ENCODE results near the gene GPR68. TPM values are rescaled to one million over a fixed set of nuclear protein-coding genes. Genes with fewer than 3 reads are reported as not detected.

The GPR68 gene
- total RNA-seq, 2 donors from 2014 or later = 0.55 to 1.4 TPM

- DNase-seq (ENCODE audit: low spot score) = no peak
These were observed 20.9 kb upstream of the GPR68 start for GRCh38 chr14:91265404-91265803.

GRCh38 chr14:91264151-91265150 lies 19.9 kb upstream of the GPR68 start:
- Histone ChIP-seq H3K36me3 (no peaks in the 10 kb centered on the region), H3K4me3 (peak overlapping the region; percentile 30 to 52), H3K9me3 (no peaks in the 10 kb centered on the region), H3K27ac (peak overlapping the region in 1 of 2 donors; percentile 31), H3K27me3 (no peaks in the 10 kb centered on the region), H3K4me1 (peaks cover 0 to 12% of the 10 kb centered on the region in 2 donors)
- no peak for TF ChIP-seq CTCF (IDR thresholded peaks at IDR 0.05)
- no peak for DNase-seq (ENCODE audit: low spot score)

More at GRCh38 chr14:91265404-91265803, 20.9 kb upstream of the GPR68 start:
- H3K27ac ChIP-seq = no peak overlapping the region
- peaks cover 0 to 19% of the 10 kb centered on the region in 2 donors for H3K4me1 ChIP-seq
- H3K27me3 ChIP-seq = no peaks in the 10 kb centered on the region
- no peaks in the 10 kb centered on the region for H3K9me3 ChIP-seq
- H3K4me3 ChIP-seq = no peak overlapping the region
- H3K36me3 ChIP-seq = no peaks in the 10 kb centered on the region
- no peak for TF ChIP-seq CTCF (IDR thresholded peaks at IDR 0.05)

GRCh38 chr14:91263329-91263728 lies 18.8 kb upstream of the GPR68 start:
- Histone ChIP-seq H3K4me1 (peaks cover 0 to 11% of the 10 kb centered on the region in 2 donors), H3K27me3 (no peaks in the 10 kb centered on the region), H3K36me3 (no peaks in the 10 kb centered on the region), H3K27ac (no peak overlapping the region), H3K4me3 (no peak overlapping the region), H3K9me3 (no peaks in the 10 kb centered on the region)
- DNase-seq (ENCODE audit: low spot score) = no peak
- TF ChIP-seq CTCF (IDR thresholded peaks at IDR 0.05) = no peak

GRCh38 chr14:91261986-91262549 lies 17.6 kb upstream of the GPR68 start:
- Histone ChIP-seq H3K36me3 (no peaks in the 10 kb centered on the region), H3K9me3 (no peaks in the 10 kb centered on the region), H3K27me3 (no peaks in the 10 kb centered on the region), H3K27ac (no peak overlapping the region), H3K4me3 (no peak overlapping the region), H3K4me1 (peaks cover 0 to 18% of the 10 kb centered on the region in 2 donors)
- no peak for TF ChIP-seq CTCF (IDR thresholded peaks at IDR 0.05)
- no peak for DNase-seq (ENCODE audit: low spot score)

GRCh38 chr14:91261115-91261514 lies 16.6 kb upstream of the GPR68 start:
- Histone ChIP-seq H3K4me1 (peaks cover 0 to 26% of the 10 kb centered on the region in 2 donors), H3K27me3 (no peaks in the 10 kb centered on the region), H3K9me3 (no peaks in the 10 kb centered on the region), H3K4me3 (no peak overlapping the region), H3K36me3 (no peaks in the 10 kb centered on the region), H3K27ac (no peak overlapping the region)
- no peak for TF ChIP-seq CTCF (IDR thresholded peaks at IDR 0.05)
- DNase-seq (ENCODE audit: low spot score) = no peak
